ENCODE results near the gene NSUN7.

The NSUN7 gene

GRCh38 chr4:40731792-40732245 lies 17.9 kb upstream of the NSUN7 start:
- Histone ChIP-seq H3K4me3 (no peak overlapping the region), H3K27ac (peak overlapping the region in 7 of 21 experiments; percentile 6 to 63 (median 33))

GRCh38 chr4:40733752-40734151 lies 16.0 kb upstream of the NSUN7 start:
- no peak overlapping the region for H3K27ac ChIP-seq
- H3K4me3 ChIP-seq = no peak overlapping the region

GRCh38 chr4:40734497-40734896 lies 15.3 kb upstream of the NSUN7 start:
- no peak overlapping the region for H3K27ac ChIP-seq

GRCh38 chr4:40736910-40737309 lies 12.8 kb upstream of the NSUN7 start:
- Histone ChIP-seq H3K27ac (no peak overlapping the region), H3K4me3 (no peak overlapping the region)

More at GRCh38 chr4:40734497-40734896, 15.3 kb upstream of the NSUN7 start:
- no peak overlapping the region for H3K4me3 ChIP-seq

GRCh38 chr4:40737879-40738278 lies 11.9 kb upstream of the NSUN7 start:
- H3K27ac ChIP-seq = no peak overlapping the region
- H3K4me3 ChIP-seq = no peak overlapping the region

- Histone ChIP-seq H3K4me3 (no peak overlapping the region), H3K27ac (no peak overlapping the region)
Observed at GRCh38 chr4:40739347-40739746, 10.4 kb upstream of the NSUN7 start.

- no peak overlapping the region for H3K27ac ChIP-seq
- no peak overlapping the region for H3K4me3 ChIP-seq
Observed at GRCh38 chr4:40744218-40744617, 5.5 kb upstream of the NSUN7 start.

- no peak overlapping the region for H3K4me3 ChIP-seq
- H3K27ac ChIP-seq = no peak overlapping the region
Observed at GRCh38 chr4:40745285-40745984, 4.3 kb upstream of the NSUN7 start.

GRCh38 chr4:40747207-40747835 lies 2.4 kb upstream of the NSUN7 start:
- Histone ChIP-seq H3K27ac (no peak overlapping the region), H3K4me3 (no peak overlapping the region)

- peak overlapping the region in 6 of 21 experiments; percentile 5 to 77 (median 52) for H3K27ac ChIP-seq
- peak overlapping the region; percentile 36 to 62 (median 46) for H3K4me3 ChIP-seq
Observed at GRCh38 chr4:40750461-40751258, 905 bp downstream of the NSUN7 start.

- H3K4me3 ChIP-seq = no peak overlapping the region
- H3K27ac ChIP-seq = no peak overlapping the region
Observed at GRCh38 chr4:40755616-40756015, 5.9 kb downstream of the NSUN7 start.

- no peak overlapping the region for H3K27ac ChIP-seq
- H3K4me3 ChIP-seq = no peak overlapping the region
Observed at GRCh38 chr4:40763228-40763716, 13.5 kb downstream of the NSUN7 start.

GRCh38 chr4:40769266-40769665 lies 19.5 kb downstream of the NSUN7 start:
- Histone ChIP-seq H3K4me3 (no peak overlapping the region), H3K27ac (no peak overlapping the region)

GRCh38 chr4:40778090-40778489 lies 28.3 kb downstream of the NSUN7 start:
- Histone ChIP-seq H3K4me3 (no peak overlapping the region), H3K27ac (no peak overlapping the region)

- Histone ChIP-seq H3K4me3 (no peak overlapping the region), H3K27ac (no peak overlapping the region)
Observed at GRCh38 chr4:40782876-40783275, 33.1 kb downstream of the NSUN7 start.

GRCh38 chr4:40785727-40786126 lies 36.0 kb downstream of the NSUN7 start:
- Histone ChIP-seq H3K27ac (no peak overlapping the region), H3K4me3 (no peak overlapping the region)

- no peak overlapping the region for H3K27ac ChIP-seq
- no peak overlapping the region for H3K4me3 ChIP-seq
Observed at GRCh38 chr4:40788331-40788730, 38.6 kb downstream of the NSUN7 start.

GRCh38 chr4:40789031-40789430 lies 39.3 kb downstream of the NSUN7 start:
- Histone ChIP-seq H3K27ac (no peak overlapping the region), H3K4me3 (no peak overlapping the region)

GRCh38 chr4:40789771-40790170 lies 40.0 kb downstream of the NSUN7 start:
- H3K27ac ChIP-seq = no peak overlapping the region
- H3K4me3 ChIP-seq = no peak overlapping the region

- Histone ChIP-seq H3K27ac (no peak overlapping the region), H3K4me3 (no peak overlapping the region)
Observed at GRCh38 chr4:40800064-40800463, 50.3 kb downstream of the NSUN7 start.

- H3K4me3 ChIP-seq = no peak overlapping the region
- no peak overlapping the region for H3K27ac ChIP-seq
Observed at GRCh38 chr4:40804598-40804997, 54.8 kb downstream of the NSUN7 start.

Measured in skin epidermis (tissue), 12 donors.